Loucy (cell line): ENCODE measurements around the gene ZNF662.

Experiments used
- CTCF ChIP-seq: fragments of 200-600 bp; sonication (generic); conservative IDR thresholded peaks from 2 replicates; pipeline ENCODE4 v1.5.1; 2014; ENCODE audit warnings: mild to moderate bottlenecking, antibody characterized with exemption, low read length
- EZH2phosphoT487 ChIP-seq: fragments of 200-600 bp; IDR thresholded peaks from 2 replicates; pipeline ENCODE4 v1.6.1; 2018; ENCODE audit warnings: antibody characterized with exemption, mild to moderate bottlenecking, moderate library complexity, borderline replicate concordance

GRCh38 chr3:42871592-42872196 lies 34.2 kb upstream of the ZNF662 start:
- no peak for TF ChIP-seq CTCF
- no peak for TF ChIP-seq EZH2phosphoT487
